UCSD-AML1 (cell line): Measurements from ENCODE around the gene PSAT1.

ENCODE experiments used
- DNase-seq: peaks from one replicate; lab custom pipeline; 2025; ENCODE audit not compliant: unreplicated experiment; lab: John Stamatoyannopoulos, UW

The PSAT1 gene

DNA sequence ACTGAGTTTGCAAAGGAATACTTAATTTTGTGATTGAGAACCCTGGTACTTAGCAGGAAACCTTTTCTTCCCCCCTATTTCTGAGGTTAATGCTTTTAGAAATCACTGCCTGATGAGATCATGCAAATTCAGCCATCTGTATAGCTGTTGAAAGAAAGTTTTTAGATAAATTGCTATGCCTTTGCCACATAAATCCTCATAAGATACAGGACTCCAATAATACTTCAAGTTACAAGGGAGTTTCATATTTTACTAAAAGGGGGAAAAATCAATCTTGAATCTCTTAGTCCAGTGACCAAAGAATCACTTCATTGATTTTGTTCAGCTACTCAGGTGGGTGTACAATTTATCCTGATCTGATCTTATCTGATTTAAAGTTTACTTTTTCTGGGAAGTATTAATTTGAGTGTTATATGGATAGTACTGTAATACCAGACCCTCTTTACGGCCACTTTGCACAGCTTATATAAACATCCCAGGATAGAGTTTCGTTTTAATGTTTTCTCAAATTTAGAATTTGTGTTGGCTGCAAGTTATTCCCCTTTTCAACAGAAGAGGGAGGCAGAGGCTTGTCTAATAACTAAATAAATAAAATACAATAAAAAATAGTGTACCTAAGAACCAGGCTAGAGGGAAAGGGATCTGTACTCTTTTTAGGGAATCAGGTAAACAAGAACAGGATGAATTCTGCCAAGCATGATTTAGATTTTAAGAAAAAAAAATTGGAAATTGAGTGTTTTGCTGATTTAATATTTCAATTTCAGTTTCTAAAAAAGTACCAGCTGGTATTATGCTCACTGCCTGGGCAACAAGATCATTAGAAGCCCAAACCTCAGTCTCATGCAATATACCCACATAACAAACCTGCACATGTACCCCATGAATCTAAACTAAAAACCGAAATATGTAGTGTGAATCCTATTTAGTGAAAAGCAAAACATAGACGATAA, 69.1 kb downstream of the PSAT1 start:
- DNase-seq, result no peak

DNA sequence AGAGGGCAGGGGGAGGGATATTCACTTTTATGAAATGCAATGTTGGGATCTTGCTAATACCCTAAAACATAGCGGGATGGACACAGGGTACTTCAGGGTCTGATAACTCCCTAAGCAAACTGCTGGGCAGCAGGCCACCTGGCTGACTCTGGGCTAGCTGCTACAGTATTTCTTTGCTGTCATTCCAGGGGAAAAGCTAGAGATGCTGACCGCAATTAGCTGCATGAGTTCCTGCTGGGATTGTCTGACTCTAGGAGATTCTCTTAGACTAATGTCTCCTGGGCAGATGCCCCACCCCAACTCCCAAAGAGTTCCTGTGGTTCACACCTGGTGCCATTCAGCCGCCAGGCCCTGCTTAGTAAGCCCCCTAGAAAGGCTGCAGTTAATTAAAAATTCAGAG, 69.9 kb downstream of the PSAT1 start:
- DNase-seq, result no peak

GRCh38 chr9:78368236-78368635, 71.3 kb downstream of the PSAT1 start:
- no peak for DNase-seq

DNA sequence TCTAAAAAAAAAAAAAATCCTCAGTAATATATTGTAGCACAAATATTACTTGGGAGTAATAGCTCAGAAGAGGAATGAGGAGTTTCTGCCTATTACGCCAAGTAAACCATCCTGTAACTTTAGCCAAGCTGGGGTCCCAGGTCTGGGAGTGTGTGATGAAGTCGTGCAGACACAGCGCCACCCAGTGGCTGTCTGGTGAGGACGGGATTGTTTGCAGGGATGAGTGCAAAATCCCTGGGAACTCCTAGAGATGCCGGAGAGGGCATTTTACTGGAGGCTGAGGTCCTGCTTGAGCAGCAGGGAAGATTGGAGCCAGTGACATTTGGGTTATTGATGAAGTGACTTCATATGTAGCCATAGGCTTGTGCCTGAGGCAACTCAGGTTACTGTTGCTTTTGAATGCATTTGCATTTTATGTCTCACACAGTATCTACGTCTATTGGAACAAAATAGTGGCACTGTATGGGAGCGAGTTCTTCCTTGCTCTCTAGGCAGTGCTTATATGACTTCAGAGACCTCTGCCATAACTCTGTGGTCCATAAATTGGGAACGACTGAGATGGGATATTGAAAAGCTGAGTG, 72.8 kb downstream of the PSAT1 start:
- peak; percentile 54 for DNase-seq

- DNase-seq, result no peak
Observed at GRCh38 chr9:78370991-78371390, 74.1 kb downstream of the PSAT1 start.

- peak; percentile 60 for DNase-seq
Observed at GRCh38 chr9:78371981-78372380, 75.1 kb downstream of the PSAT1 start.
